GM20000 (cell line): Measurements from ENCODE around the gene ANKH.

Experiments used
- DNase-seq: peaks from one replicate; pipeline ENCODE4 v3.0.0; 2012; ENCODE audit warnings: low spot score
- TF ChIP-seq, protein P1 (sequence below): IDR thresholded peaks from 2 replicates; pipeline ENCODE4 v1.5.1; 2012; ENCODE audit warnings: mild to moderate bottlenecking, control low read depth; ENCODE audit errors: extremely low read depth, missing control alignments

The ANKH gene

DNA sequence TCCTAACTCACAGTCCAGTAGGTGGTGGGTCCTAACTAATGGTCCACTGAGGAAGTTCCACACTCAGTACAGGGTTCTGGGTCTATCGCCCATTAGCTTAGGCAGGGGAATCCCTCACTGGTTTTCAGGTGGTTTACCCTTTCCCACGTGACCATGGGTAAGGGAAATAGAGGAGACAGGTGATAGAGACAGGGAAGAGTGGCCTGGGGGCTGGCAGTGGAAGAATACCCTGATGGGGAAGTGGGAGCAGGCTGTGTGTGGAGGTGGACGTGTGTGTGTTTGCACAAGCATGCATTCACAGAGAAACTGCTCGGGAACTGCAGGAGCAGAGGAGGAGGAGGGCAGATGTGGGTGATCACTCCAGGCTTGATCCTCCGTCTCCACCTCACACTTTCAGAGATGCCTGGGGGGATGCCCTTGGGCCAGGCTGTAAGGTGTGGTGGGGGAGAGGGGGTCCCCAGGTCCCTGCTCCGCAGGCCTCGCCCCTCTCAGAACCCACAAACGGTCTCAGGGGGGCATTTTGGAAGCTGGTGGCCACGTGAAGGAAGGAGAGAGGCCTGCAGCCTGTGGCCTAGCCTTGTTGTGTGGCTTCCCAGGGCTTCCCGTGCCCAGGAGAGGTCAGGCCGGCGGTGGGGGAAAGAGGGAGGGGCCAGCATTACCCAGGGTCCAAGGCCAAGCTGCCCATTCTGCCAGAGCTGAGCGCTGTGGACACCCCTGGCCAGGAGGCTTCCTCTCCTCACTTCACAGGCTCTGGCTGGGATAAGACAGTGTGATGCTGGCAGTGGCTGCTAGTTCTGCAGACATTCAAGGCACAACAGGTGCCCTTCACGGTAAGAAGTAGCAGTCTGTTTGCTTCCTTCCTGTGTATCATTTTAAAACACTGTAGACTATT is 127.0 kb downstream of the ANKH start:
- DNase-seq: no peak
- TF ChIP-seq, protein P1, sequence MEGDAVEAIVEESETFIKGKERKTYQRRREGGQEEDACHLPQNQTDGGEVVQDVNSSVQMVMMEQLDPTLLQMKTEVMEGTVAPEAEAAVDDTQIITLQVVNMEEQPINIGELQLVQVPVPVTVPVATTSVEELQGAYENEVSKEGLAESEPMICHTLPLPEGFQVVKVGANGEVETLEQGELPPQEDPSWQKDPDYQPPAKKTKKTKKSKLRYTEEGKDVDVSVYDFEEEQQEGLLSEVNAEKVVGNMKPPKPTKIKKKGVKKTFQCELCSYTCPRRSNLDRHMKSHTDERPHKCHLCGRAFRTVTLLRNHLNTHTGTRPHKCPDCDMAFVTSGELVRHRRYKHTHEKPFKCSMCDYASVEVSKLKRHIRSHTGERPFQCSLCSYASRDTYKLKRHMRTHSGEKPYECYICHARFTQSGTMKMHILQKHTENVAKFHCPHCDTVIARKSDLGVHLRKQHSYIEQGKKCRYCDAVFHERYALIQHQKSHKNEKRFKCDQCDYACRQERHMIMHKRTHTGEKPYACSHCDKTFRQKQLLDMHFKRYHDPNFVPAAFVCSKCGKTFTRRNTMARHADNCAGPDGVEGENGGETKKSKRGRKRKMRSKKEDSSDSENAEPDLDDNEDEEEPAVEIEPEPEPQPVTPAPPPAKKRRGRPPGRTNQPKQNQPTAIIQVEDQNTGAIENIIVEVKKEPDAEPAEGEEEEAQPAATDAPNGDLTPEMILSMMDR: no peak

DNA sequence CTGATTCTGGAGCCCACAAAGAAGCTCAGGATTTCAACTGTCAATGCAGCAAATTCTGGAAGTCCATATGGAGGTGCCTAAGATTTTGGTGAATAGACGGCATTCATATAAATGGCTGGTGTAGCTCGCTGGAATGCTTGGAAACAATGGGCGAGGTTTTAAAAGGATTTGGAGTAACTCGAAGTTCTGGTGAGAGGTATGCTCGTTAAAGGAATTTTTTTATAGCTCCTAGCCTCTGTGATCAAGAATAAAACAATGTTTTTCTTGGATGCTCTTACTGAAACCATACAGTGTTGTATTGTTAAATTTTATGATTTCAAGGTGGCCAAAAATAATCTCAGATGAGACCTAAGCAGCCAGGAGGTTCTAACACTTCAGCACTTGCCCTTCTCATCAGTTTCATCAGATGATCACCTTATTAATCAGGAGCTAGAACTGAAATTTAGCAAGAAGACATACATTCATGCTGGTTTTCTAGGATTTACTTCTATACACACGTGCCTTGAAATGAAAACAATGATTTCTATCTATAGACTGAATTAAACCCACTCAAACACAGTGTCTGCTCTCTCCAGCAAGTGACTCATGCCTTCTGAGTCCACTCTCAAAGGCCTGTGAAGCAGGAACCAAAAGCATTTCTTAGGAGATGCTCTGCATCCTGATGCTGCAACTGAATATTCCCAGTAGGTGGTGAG is 127.8 kb downstream of the ANKH start:
- TF ChIP-seq, protein P1: no peak
- DNase-seq: no peak

DNA sequence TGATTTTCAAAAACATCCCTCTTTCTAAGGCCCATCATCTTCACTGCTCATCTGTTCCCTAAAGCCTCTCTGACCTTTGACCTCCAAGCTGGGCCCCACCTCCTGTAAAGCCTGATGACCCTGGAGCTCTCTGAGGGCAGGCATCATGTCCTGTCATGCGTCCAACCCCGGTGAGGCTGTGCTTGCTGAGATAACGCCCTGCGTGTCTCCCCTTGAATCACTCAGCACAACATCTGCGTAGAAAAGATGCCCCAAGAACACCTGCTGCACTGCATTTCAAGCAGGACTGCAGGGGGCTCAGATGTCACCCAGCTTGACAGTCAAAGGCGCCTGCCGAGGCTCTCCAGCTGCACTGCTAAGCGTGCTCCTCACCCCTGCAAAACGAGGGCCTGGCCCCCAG is 129.1 kb downstream of the ANKH start:
- TF ChIP-seq, protein P1: no peak
- DNase-seq: no peak

DNA sequence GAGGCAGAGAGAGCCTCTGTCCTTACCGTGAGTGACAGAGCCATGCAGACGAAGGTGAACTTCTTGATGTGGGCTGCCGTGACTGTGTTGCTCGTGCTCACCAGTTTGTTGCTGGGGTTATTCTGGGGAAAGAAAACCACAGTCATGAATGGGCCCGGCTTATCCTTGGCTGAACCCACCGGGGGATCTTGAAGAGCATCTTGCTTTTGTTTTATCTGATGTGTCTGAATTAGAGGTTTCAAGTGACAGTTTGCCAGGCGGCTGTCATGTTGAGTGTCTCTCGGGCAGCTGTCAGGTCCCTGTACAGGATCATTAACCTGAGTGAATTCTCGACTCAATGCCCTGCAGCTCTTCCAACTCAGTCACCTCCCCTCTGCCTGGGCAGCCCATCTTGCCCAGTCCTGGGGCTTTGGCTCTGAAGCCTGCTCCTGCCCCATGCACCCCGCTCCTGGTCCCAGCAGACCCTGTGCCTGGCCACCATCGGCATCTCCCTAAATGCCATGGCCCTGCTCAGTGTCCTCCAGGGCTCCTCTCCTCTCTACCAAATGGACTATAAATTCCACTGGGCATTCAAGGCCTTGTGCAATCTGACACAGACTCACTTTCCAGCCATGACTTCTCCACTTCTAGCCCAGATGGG is 129.7 kb downstream of the ANKH start:
- DNase-seq: no peak
- TF ChIP-seq, protein P1: no peak

DNA sequence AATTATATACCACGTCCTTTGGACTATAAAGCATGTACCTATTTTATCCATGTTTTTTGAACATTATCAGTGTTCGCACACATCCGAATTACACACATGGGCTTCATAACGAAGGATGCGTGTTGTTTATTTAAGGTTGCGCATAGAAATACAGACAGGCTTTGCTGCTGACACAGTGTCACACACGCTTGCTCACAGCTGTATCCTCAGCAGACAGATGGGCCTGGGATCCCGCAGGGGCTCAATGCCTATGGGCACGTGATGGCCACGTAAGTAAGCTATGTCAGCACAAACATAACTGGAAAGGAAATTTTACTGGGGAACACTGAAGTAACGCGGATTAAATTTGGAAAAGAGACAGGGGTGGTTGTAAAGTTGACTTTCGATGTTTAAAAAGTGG is 130.4 kb downstream of the ANKH start:
- TF ChIP-seq, protein P1: no peak
- no peak for DNase-seq

DNA sequence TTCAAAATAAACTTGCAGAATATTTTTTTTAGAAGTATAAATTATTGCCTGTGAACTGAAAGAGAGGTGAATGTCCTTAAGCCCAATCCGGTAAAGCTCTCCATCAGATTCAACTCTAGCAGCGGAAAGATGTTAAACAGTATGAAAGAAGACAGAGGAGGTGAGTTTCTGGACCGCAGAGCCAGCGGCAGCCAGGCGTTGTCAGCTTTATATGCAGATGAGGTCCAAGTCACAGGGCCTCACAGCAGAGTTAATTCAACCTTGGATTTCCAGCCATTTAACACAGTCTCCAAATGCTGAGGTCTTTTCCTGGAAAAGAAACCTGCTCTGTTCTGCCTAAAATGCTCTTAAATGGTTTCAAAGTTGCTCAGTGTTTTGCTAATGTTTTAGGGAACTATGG is 131.6 kb downstream of the ANKH start:
- no peak for DNase-seq
- TF ChIP-seq, protein P1: no peak

DNA sequence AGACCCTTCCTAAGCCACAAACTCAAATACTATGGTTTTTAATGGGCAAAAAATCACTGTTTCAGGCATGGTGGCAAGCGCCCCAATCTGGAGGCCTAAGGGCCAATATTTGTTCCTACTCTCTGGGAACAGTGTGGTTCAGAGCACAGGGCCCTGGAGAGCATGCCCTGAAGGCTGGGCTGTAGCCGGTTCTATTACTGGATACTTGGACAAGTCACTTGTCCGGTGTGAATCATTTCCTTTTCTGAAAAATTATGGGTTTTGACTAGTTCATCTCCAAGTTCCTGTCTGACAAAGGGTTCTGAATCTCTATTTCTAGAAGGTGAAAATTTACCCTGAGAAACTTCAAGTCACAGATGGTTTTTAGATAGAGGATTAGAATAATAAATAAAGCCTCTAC is 132.0 kb downstream of the ANKH start:
- TF ChIP-seq, protein P1: no peak
- no peak for DNase-seq
